ENCODE data around the gene DNAH10.
"Not testable (repeated sequence)": the region's sequence is repeated elsewhere in the genome, so short reads cannot be mapped to it uniquely, and the experiment has no call there.

The DNAH10 gene

GRCh38 chr12:123749355-123749754 is 12.7 kb upstream of the DNAH10 start:
- DNase-seq: no peak

- no peak for DNase-seq
These were observed 11.9 kb upstream of the DNAH10 start for GRCh38 chr12:123750159-123750656.

GRCh38 chr12:123752046-123752445 is 10.1 kb upstream of the DNAH10 start:
- DNase-seq: no peak

GRCh38 chr12:123754041-123754772 is 7.9 kb upstream of the DNAH10 start:
- DNase-seq: no peak

- no peak for DNase-seq
These were observed 4.5 kb upstream of the DNAH10 start for GRCh38 chr12:123757561-123757960.

- DNase-seq: no peak
These were observed 1.7 kb upstream of the DNAH10 start for GRCh38 chr12:123760267-123760938.

GRCh38 chr12:123762715-123763052 is 583 bp downstream of the DNAH10 start:
- no peak for DNase-seq

GRCh38 chr12:123763093-123763492 is 992 bp downstream of the DNAH10 start:
- no peak for DNase-seq

GRCh38 chr12:123764109-123764508 is 2.0 kb downstream of the DNAH10 start:
- no peak for DNase-seq

GRCh38 chr12:123765504-123766035 is 3.5 kb downstream of the DNAH10 start:
- no peak for DNase-seq

- DNase-seq: no peak
These were observed 5.5 kb downstream of the DNAH10 start for GRCh38 chr12:123767613-123768012.

GRCh38 chr12:123771261-123771660 is 9.2 kb downstream of the DNAH10 start:
- DNase-seq: no peak

- DNase-seq: no peak
These were observed 10.0 kb downstream of the DNAH10 start for GRCh38 chr12:123772074-123772473.

GRCh38 chr12:123773375-123773774 is 11.3 kb downstream of the DNAH10 start:
- no peak for DNase-seq

- DNase-seq: no peak
These were observed 17.4 kb downstream of the DNAH10 start for GRCh38 chr12:123779551-123779950.

- no peak for DNase-seq
These were observed 21.1 kb downstream of the DNAH10 start for GRCh38 chr12:123782997-123783792.

GRCh38 chr12:123787466-123787865 is 25.4 kb downstream of the DNAH10 start:
- DNase-seq: no peak

GRCh38 chr12:123788541-123788940 is 26.4 kb downstream of the DNAH10 start:
- no peak for DNase-seq

GRCh38 chr12:123789422-123789821 is 27.3 kb downstream of the DNAH10 start:
- not testable (repeated sequence) for DNase-seq

GRCh38 chr12:123790905-123791467 is 28.9 kb downstream of the DNAH10 start:
- DNase-seq: no peak

- no peak for DNase-seq
These were observed 31.9 kb downstream of the DNAH10 start for GRCh38 chr12:123794027-123794426.

GRCh38 chr12:123798518-123798917 is 36.4 kb downstream of the DNAH10 start:
- DNase-seq: no peak

- DNase-seq: no peak
These were observed 37.1 kb downstream of the DNAH10 start for GRCh38 chr12:123799227-123799626.

Data from stimulated activated CD4-positive, alpha-beta T cell treated with anti-CD3 and anti-CD28 coated beads, Interleukin-12 subunit alpha, Interleukin-12 subunit beta, amount 100 ng/mL, for 4 hours (primary cell).